GM23248 (cell line): ENCODE measurements around the gene USP12. TPM values are rescaled to one million over a fixed set of nuclear protein-coding genes. Genes with fewer than 3 reads are reported as not detected.
A peak's percentile ranks its signal among the peaks of the same experiment; 100 is the strongest.

ENCODE experiments used
- DNase-seq: peaks from one replicate; pipeline ENCODE4 v3.0.0-alpha.2; 2015
- H2AFZ ChIP-seq: fragments of 200-600 bp; sonication (generic); 2 replicates; pipeline ENCODE4 v1.6.1; 2016; ENCODE audit warnings: antibody characterized with exemption
- H3F3A ChIP-seq: fragments of 200-600 bp; sonication (generic); 2 replicates; pipeline ENCODE4 v1.6.1; 2016; ENCODE audit warnings: mild to moderate bottlenecking, antibody characterized with exemption, mixed run types; ENCODE audit not compliant: insufficient read depth
- H3K27ac ChIP-seq: fragments of 200-600 bp; sonication (generic); 2 replicates; pipeline ENCODE4 v1.5.1; 2016; ENCODE audit warnings: mild to moderate bottlenecking
- H3K27me3 ChIP-seq: fragments of 200-600 bp; sonication (generic); replicated peaks from 2 replicates; pipeline ENCODE4 v1.6.1; 2016; ENCODE audit warnings: mild to moderate bottlenecking; ENCODE audit not compliant: insufficient read depth
- H3K36me3 ChIP-seq: fragments of 200-600 bp; sonication (generic); 2 replicates; pipeline ENCODE4 v1.6.1; 2016; ENCODE audit warnings: low read depth, mild to moderate bottlenecking
- H3K4me1 ChIP-seq: fragments of 200-600 bp; sonication (generic); 2 replicates; pipeline ENCODE4 v1.6.1; 2016; ENCODE audit warnings: mild to moderate bottlenecking; ENCODE audit not compliant: insufficient read depth
- H3K4me2 ChIP-seq: fragments of 200-600 bp; sonication (generic); one replicate; pipeline ENCODE4 v1.6.1; 2016; ENCODE audit warnings: mild to moderate bottlenecking; ENCODE audit not compliant: unreplicated experiment
- H3K4me3 ChIP-seq: fragments of 200-600 bp; sonication (generic); 2 replicates; pipeline ENCODE4 v1.5.1; 2016; ENCODE audit warnings: mild to moderate bottlenecking
- H3K79me2 ChIP-seq: fragments of 200-600 bp; sonication (generic); 2 replicates; pipeline ENCODE4 v1.6.1; 2016; ENCODE audit warnings: mild to moderate bottlenecking; ENCODE audit not compliant: insufficient read depth
- H3K9ac ChIP-seq: fragments of 200-600 bp; sonication (generic); 2 replicates; pipeline ENCODE4 v1.6.1; 2016; ENCODE audit warnings: mild to moderate bottlenecking
- H3K9me2 ChIP-seq: fragments of 200-600 bp; sonication (generic); 2 replicates; pipeline ENCODE4 v1.6.1; 2016; ENCODE audit warnings: mixed run types, mild to moderate bottlenecking, moderate library complexity; ENCODE audit not compliant: insufficient read depth
- H3K9me3 ChIP-seq: fragments of 200-600 bp; sonication (generic); one replicate; pipeline ENCODE4 v1.6.1; 2017; ENCODE audit warnings: low read depth
- H4K20me1 ChIP-seq: fragments of 200-600 bp; sonication (generic); 2 replicates; pipeline ENCODE4 v1.6.0; 2016; ENCODE audit not compliant: insufficient read depth
- EZH2 ChIP-seq: fragments of 200-600 bp; sonication (generic); IDR thresholded peaks from 2 replicates; pipeline ENCODE4 v1.6.1; 2018; ENCODE audit warnings: antibody characterized with exemption, mild to moderate bottlenecking; ENCODE audit not compliant: insufficient read depth, poor library complexity, severe bottlenecking
- EZH2phosphoT487 ChIP-seq: fragments of 200-600 bp; sonication (generic); IDR thresholded peaks from 2 replicates; pipeline ENCODE4 v1.6.1; 2018; ENCODE audit warnings: antibody characterized with exemption, moderate library complexity, mild to moderate bottlenecking, low read depth; ENCODE audit not compliant: insufficient read depth
- WGBS, 2 experiments: methylation state at CpG; one replicate each; pipeline ENCODE4 v1.1.6; 2015 to 2017; ENCODE audit warnings: low lambda C conversion rate in 2 of 2, low coverage in 1 of 2; ENCODE audit errors: missing lambda C conversion rate in 2 of 2; 5-methylcytosine and 5-hydroxymethylcytosine counted together
- in situ Hi-C: fragments of 300-500 bp; cut with MboI; formaldehyde crosslinking; loops from 2 replicates; pipeline ENCODE4 v1.15.0; 2020
- polyA plus RNA-seq: library from polyadenylated mRNA; unstranded; fragments of >200 nt; fragmentation: Nextera tagmentation; extraction: Ambion mirVana; gene quantifications from 2 replicates; pipeline ENCODE4 v1.2.1, GENCODE V29; 2016
- total RNA-seq: library from RNA; depleted of rRNA; stranded (reverse); fragments of >200 nt; shearing (Covaris generic); gene quantifications from 2 replicates; pipeline ENCODE4 v1.2.3, GENCODE V29; 2014

Gene USP12
- total and polyA plus RNA-seq, 2 experiments from 2014 or later = 16.0 to 18.9 TPM

GRCh38 chr13:27053902-27054595 lies 117.6 kb downstream of the USP12 start:
- WGBS, 2 experiments = 11 to 12% methylated on average over 6 of the region's 6 CpGs
- peak overlapping the region; percentile 48 for H3K4me2 ChIP-seq
- peak overlapping the region; percentile 36; the same call in 1 of the 2 replicates for H2AFZ ChIP-seq
- peaks cover 13% of the 10 kb centered on the region for H3F3A ChIP-seq
- H3K9me3 ChIP-seq = no peaks in the 10 kb centered on the region
- H3K9me2 ChIP-seq = no peaks in the 10 kb centered on the region
- in situ Hi-C loops = no loop called here
- peak overlapping the region; percentile 14; the same call in 1 of the 2 replicates for H3K4me3 ChIP-seq
- peak overlapping the region; percentile 74 for H3K27ac ChIP-seq
- no peaks in the 10 kb centered on the region for H3K36me3 ChIP-seq
- peaks cover 20% of the 10 kb centered on the region for H3K4me1 ChIP-seq
- H4K20me1 ChIP-seq = no peaks in the 10 kb centered on the region
- H3K79me2 ChIP-seq = no peaks in the 10 kb centered on the region
- TF ChIP-seq EZH2phosphoT487 (no peak), EZH2 (no peak)
- peak overlapping the region; percentile 52 for H3K9ac ChIP-seq
- peak; percentile 94 for DNase-seq
- no peaks in the 10 kb centered on the region for H3K27me3 ChIP-seq

GRCh38 chr13:27053210-27053884 lies 118.3 kb downstream of the USP12 start:
- Histone ChIP-seq H3K9me2 (no peaks in the 10 kb centered on the region), H3K27me3 (no peaks in the 10 kb centered on the region), H3K9me3 (no peaks in the 10 kb centered on the region), H3K9ac (peak overlapping the region; percentile 52; the same call in 1 of the 2 replicates), H2AFZ (no peak overlapping the region), H3K36me3 (no peaks in the 10 kb centered on the region), H3F3A (peaks cover 13% of the 10 kb centered on the region), H3K4me1 (peaks cover 20% of the 10 kb centered on the region), H4K20me1 (no peaks in the 10 kb centered on the region), H3K27ac (peak overlapping the region; percentile 74), H3K4me3 (0 out of 2 replicates have a peak overlapping the region, but pooled peaks have one; percentile 14), H3K79me2 (no peaks in the 10 kb centered on the region), H3K4me2 (peak overlapping the region; percentile 48)
- peak; percentile 14 for DNase-seq
- 62 to 68% methylated on average over 10 of the region's 10 CpGs for WGBS, 2 experiments
- in situ Hi-C loops = no loop called here
- TF ChIP-seq EZH2 (no peak), EZH2phosphoT487 (no peak)

- no peaks in the 10 kb centered on the region for H3K36me3 ChIP-seq
- no peak overlapping the region for H2AFZ ChIP-seq
- H3K79me2 ChIP-seq = no peaks in the 10 kb centered on the region
- TF ChIP-seq EZH2phosphoT487 (no peak), EZH2 (no peak)
- H3K27me3 ChIP-seq = no peaks in the 10 kb centered on the region
- H3K4me3 ChIP-seq = no peak overlapping the region
- 29 to 39% methylated on average over 6 of the region's 6 CpGs for whole genome bisulfite sequencing, 2 experiments
- H3K27ac ChIP-seq = no peak overlapping the region
- no peaks in the 10 kb centered on the region for H3K9me2 ChIP-seq
- peaks cover 13% of the 10 kb centered on the region for H3F3A ChIP-seq
- no peaks in the 10 kb centered on the region for H3K9me3 ChIP-seq
- no peak overlapping the region for H3K9ac ChIP-seq
- H3K4me1 ChIP-seq = peaks cover 20% of the 10 kb centered on the region
- no peak for DNase-seq
- no peaks in the 10 kb centered on the region for H4K20me1 ChIP-seq
- no peak overlapping the region for H3K4me2 ChIP-seq
- in situ Hi-C loops = no loop called here
Observed at GRCh38 chr13:27052551-27053208, 118.9 kb downstream of the USP12 start.

- Histone ChIP-seq H3K36me3 (no peaks in the 10 kb centered on the region), H3K9me3 (no peaks in the 10 kb centered on the region), H3K4me1 (peaks cover 9% of the 10 kb centered on the region), H4K20me1 (no peaks in the 10 kb centered on the region), H3K9me2 (no peaks in the 10 kb centered on the region), H2AFZ (no peak overlapping the region), H3K27ac (no peak overlapping the region), H3K4me3 (no peak overlapping the region), H3K79me2 (no peaks in the 10 kb centered on the region), H3K9ac (no peak overlapping the region), H3F3A (peaks cover 11% of the 10 kb centered on the region), H3K4me2 (no peak overlapping the region), H3K27me3 (no peaks in the 10 kb centered on the region)
- no peak for DNase-seq
- in situ Hi-C loops = no loop called here
- TF ChIP-seq EZH2phosphoT487 = no peak
- no peak for TF ChIP-seq EZH2
- 89 to 91% methylated on average over 13 of the region's 13 CpGs for WGBS, 2 experiments
Observed at GRCh38 chr13:27047081-27047480, 124.5 kb downstream of the USP12 start.
